Muscle layer of colon (tissue), 2 donors: ENCODE data around the gene TMEM259.

ENCODE experiments used
- H3K27ac ChIP-seq: one replicate; pipeline ENCODE4 v1.7.0; 2013; ENCODE audit warnings: low read depth, mild to moderate bottlenecking, low read length, moderate library complexity
- H3K27me3 ChIP-seq, 2 donors: one replicate each; pipeline ENCODE4 v1.7.0; 2013; ENCODE audit warnings: low read length in 2 of 2, mild to moderate bottlenecking in 2 of 2; ENCODE audit not compliant: insufficient read depth in 2 of 2, control insufficient read depth in 1 of 2
- H3K36me3 ChIP-seq: one replicate; pipeline ENCODE4 v1.7.0; 2013; ENCODE audit warnings: mild to moderate bottlenecking, low read length; ENCODE audit not compliant: insufficient read depth
- H3K4me1 ChIP-seq: one replicate; pipeline ENCODE4 v1.7.0; 2013; ENCODE audit warnings: mild to moderate bottlenecking, low read length; ENCODE audit not compliant: insufficient read depth
- H3K4me3 ChIP-seq, 2 donors: one replicate each; pipeline ENCODE4 v1.7.0; 2013; ENCODE audit warnings: low read length in 2 of 2, low read depth in 1 of 2, mild to moderate bottlenecking in 1 of 2, moderate library complexity in 1 of 2
- H3K9ac ChIP-seq: one replicate; pipeline ENCODE4 v1.7.0; 2013; ENCODE audit warnings: low read length
- H3K9me3 ChIP-seq: one replicate; pipeline ENCODE4 v1.7.0; 2013; ENCODE audit warnings: mild to moderate bottlenecking, low read length
- donor health status: abdominal sarcoma.
- donor health status: Adenocarcinoma of cecum.

TMEM259 gene

GRCh38 chr19:1063909-1064660 lies 43.2 kb upstream of the TMEM259 start:
- Histone ChIP-seq H3K4me1 (no peaks in the 10 kb centered on the region), H3K9ac (no peak overlapping the region), H3K27me3 (peaks cover 31 to 58% of the 10 kb centered on the region in 2 donors), H3K4me3 (no peak overlapping the region), H3K9me3 (no peaks in the 10 kb centered on the region), H3K36me3 (no peaks in the 10 kb centered on the region), H3K27ac (no peak overlapping the region)

GRCh38 chr19:1063030-1063908 lies 42.3 kb upstream of the TMEM259 start:
- no peaks in the 10 kb centered on the region for H3K9me3 ChIP-seq

GRCh38 chr19:1062387-1063029 lies 41.6 kb upstream of the TMEM259 start:
- H3K36me3 ChIP-seq, result no peaks in the 10 kb centered on the region
- H3K4me3 ChIP-seq, result no peak overlapping the region
- H3K9me3 ChIP-seq, result peaks cover 5% of the 10 kb centered on the region
- H3K4me1 ChIP-seq, result no peaks in the 10 kb centered on the region
- H3K27me3 ChIP-seq, result peaks cover 17 to 42% of the 10 kb centered on the region in 2 donors
- no peak overlapping the region for H3K27ac ChIP-seq
- H3K9ac ChIP-seq, result no peak overlapping the region

More at GRCh38 chr19:1063030-1063908, 42.3 kb upstream of the TMEM259 start:
- Histone ChIP-seq H3K4me3 (no peak overlapping the region), H3K4me1 (no peaks in the 10 kb centered on the region), H3K27me3 (peaks cover 24 to 50% of the 10 kb centered on the region in 2 donors), H3K9ac (no peak overlapping the region), H3K27ac (no peak overlapping the region), H3K36me3 (no peaks in the 10 kb centered on the region)

- H3K9me3 ChIP-seq, result peaks cover 10% of the 10 kb centered on the region
These were observed 41.1 kb upstream of the TMEM259 start for GRCh38 chr19:1061987-1062386.

GRCh38 chr19:1060689-1061088 lies 39.8 kb upstream of the TMEM259 start:
- H3K36me3 ChIP-seq, result no peaks in the 10 kb centered on the region
- no peak overlapping the region for H3K9ac ChIP-seq
- H3K27ac ChIP-seq, result no peak overlapping the region
- peaks cover 6 to 24% of the 10 kb centered on the region in 2 donors for H3K27me3 ChIP-seq
- no peaks in the 10 kb centered on the region for H3K4me1 ChIP-seq
- H3K9me3 ChIP-seq, result peaks cover 16% of the 10 kb centered on the region
- H3K4me3 ChIP-seq, result no peak overlapping the region

More at GRCh38 chr19:1061987-1062386, 41.1 kb upstream of the TMEM259 start:
- H3K36me3 ChIP-seq, result no peaks in the 10 kb centered on the region
- peaks cover 17 to 37% of the 10 kb centered on the region in 2 donors for H3K27me3 ChIP-seq
- no peak overlapping the region for H3K9ac ChIP-seq
- H3K27ac ChIP-seq, result no peak overlapping the region
- H3K4me1 ChIP-seq, result no peaks in the 10 kb centered on the region
- H3K4me3 ChIP-seq, result no peak overlapping the region

- no peaks in the 10 kb centered on the region for H3K36me3 ChIP-seq
- H3K4me3 ChIP-seq, result no peak overlapping the region
- H3K27ac ChIP-seq, result no peak overlapping the region
These were observed 37.2 kb upstream of the TMEM259 start for GRCh38 chr19:1058112-1058511.

GRCh38 chr19:1057176-1057855 lies 36.4 kb upstream of the TMEM259 start:
- no peaks in the 10 kb centered on the region for H3K36me3 ChIP-seq
- H3K4me3 ChIP-seq, result no peak overlapping the region
- no peak overlapping the region for H3K9ac ChIP-seq
- H3K9me3 ChIP-seq, result peaks cover 16% of the 10 kb centered on the region
- H3K27ac ChIP-seq, result no peak overlapping the region
- no peaks in the 10 kb centered on the region for H3K4me1 ChIP-seq
- H3K27me3 ChIP-seq, result no peaks in the 10 kb centered on the region

More at GRCh38 chr19:1058112-1058511, 37.2 kb upstream of the TMEM259 start:
- Histone ChIP-seq H3K9ac (no peak overlapping the region), H3K4me1 (no peaks in the 10 kb centered on the region), H3K9me3 (peaks cover 16% of the 10 kb centered on the region), H3K27me3 (no peaks in the 10 kb centered on the region)

GRCh38 chr19:1055886-1056620 lies 35.1 kb upstream of the TMEM259 start:
- Histone ChIP-seq H3K27ac (no peak overlapping the region), H3K9me3 (peaks cover 16% of the 10 kb centered on the region), H3K4me3 (no peak overlapping the region), H3K27me3 (no peaks in the 10 kb centered on the region), H3K36me3 (no peaks in the 10 kb centered on the region), H3K4me1 (no peaks in the 10 kb centered on the region), H3K9ac (no peak overlapping the region)

GRCh38 chr19:1055028-1055425 lies 34.1 kb upstream of the TMEM259 start:
- H3K27me3 ChIP-seq, result no peaks in the 10 kb centered on the region
- peaks cover 16% of the 10 kb centered on the region for H3K9me3 ChIP-seq
- H3K4me3 ChIP-seq, result no peak overlapping the region
- no peak overlapping the region for H3K9ac ChIP-seq
- H3K4me1 ChIP-seq, result no peaks in the 10 kb centered on the region
- H3K27ac ChIP-seq, result no peak overlapping the region
- no peaks in the 10 kb centered on the region for H3K36me3 ChIP-seq

- Histone ChIP-seq H3K36me3 (no peaks in the 10 kb centered on the region), H3K4me3 (no peak overlapping the region), H3K27ac (no peak overlapping the region), H3K27me3 (no peaks in the 10 kb centered on the region), H3K9me3 (peaks cover 16% of the 10 kb centered on the region), H3K9ac (no peak overlapping the region), H3K4me1 (no peaks in the 10 kb centered on the region)
These were observed 33.4 kb upstream of the TMEM259 start for GRCh38 chr19:1054102-1055027.
